ENCODE data around the gene UNC79.

- TF ChIP-seq CTCF (IDR thresholded peaks at IDR 0.05; ENCODE audit: low read length) (peak; percentile 47), EZH2 (IDR thresholded peaks at IDR 0.05; ENCODE audit: borderline replicate concordance, low read length) (no peak)
Observed at GRCh38 chr14:93648440-93649168, 217.9 kb downstream of the UNC79 start.

All from OCI-LY1 (cell line).